ENCODE results near the gene UCMA. TPM values are rescaled to one million over a fixed set of nuclear protein-coding genes. Genes with fewer than 3 reads are reported as not detected.
"Not testable (repeated sequence)": the region's sequence is repeated elsewhere in the genome, so short reads cannot be mapped to it uniquely, and the experiment has no call there.

UCMA gene, protein sequence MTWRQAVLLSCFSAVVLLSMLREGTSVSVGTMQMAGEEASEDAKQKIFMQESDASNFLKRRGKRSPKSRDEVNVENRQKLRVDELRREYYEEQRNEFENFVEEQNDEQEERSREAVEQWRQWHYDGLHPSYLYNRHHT
- total RNA-seq: not detected

- ChIA-PET CTCF (no interaction called here), POLR2A (interaction anchor here (0.7 kb wide), 1 partner anchor 1636 kb away, joined by 4 read pairs; no protein-coding TSS in a partner anchor)
Measured at GRCh38 chr10:13234172-13234571, at the start of gene UCMA. Gene UCMA (minus strand): TSS chr10:13234374. CDS start chr10:13234258, 116 bp downstream.

DNA sequence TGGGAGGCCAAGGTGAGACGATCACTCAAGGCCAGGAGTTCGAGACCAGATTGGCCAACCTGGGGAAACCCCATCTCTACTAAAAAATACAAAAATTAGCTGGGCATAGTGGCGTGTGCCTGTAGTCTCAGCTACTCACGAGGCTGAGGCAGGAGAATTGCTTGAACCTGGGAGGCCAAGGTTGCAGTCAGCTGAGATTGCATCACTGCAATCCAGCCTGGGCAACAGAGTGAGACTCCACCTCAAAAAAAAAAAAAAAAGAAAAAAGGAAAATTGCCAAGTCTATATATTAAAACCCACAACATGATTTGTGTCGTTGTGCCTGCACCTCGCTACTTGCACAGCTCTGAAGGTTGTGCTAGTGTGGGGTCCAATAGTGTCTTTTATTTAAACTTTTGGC lies 48.2 kb upstream of the UCMA start:
- POLR2A ChIA-PET, CTCF ChIA-PET: not testable (repeated sequence)

GRCh38 chr10:13276749-13277365 lies 42.7 kb upstream of the UCMA start:
- ChIA-PET CTCF (interaction anchor here (0.6 kb wide), 1 partner anchor 1416 kb away, joined by 4 read pairs; no protein-coding TSS in a partner anchor), POLR2A (no interaction called here)

GRCh38 chr10:13276146-13276545 lies 42.0 kb upstream of the UCMA start:
- POLR2A ChIA-PET: not testable (repeated sequence)
- CTCF ChIA-PET: interaction anchor here (0.6 kb wide), 1 partner anchor 1416 kb away, joined by 4 read pairs; no protein-coding TSS in a partner anchor

DNA sequence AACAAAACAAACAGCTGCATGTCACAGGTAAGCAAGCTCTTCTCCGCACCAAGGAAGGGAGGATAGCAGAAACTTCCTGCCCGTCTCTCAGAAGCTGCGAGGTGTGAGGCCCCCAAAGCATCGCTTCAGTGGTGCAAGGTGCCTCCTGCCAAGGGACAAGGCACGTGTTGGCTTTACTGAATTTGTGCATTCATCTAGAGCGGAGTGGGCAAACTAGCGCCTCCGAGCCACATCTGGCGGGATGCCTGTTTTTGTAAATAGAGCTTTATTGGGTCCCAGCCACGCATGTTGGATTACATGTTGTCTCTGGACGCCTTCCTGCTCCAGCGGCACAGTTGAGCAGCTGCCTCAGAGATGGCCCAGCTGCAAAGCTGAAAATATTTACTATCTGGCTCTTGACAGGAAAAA lies 38.0 kb upstream of the UCMA start:
- POLR2A ChIA-PET: no interaction called here

GRCh38 chr10:13271552-13272163 lies 37.5 kb upstream of the UCMA start:
- ChIA-PET POLR2A (no interaction called here), CTCF (no interaction called here)

More for the DNA sequence above, 38.0 kb upstream of the UCMA start:
- CTCF ChIA-PET: no interaction called here

DNA sequence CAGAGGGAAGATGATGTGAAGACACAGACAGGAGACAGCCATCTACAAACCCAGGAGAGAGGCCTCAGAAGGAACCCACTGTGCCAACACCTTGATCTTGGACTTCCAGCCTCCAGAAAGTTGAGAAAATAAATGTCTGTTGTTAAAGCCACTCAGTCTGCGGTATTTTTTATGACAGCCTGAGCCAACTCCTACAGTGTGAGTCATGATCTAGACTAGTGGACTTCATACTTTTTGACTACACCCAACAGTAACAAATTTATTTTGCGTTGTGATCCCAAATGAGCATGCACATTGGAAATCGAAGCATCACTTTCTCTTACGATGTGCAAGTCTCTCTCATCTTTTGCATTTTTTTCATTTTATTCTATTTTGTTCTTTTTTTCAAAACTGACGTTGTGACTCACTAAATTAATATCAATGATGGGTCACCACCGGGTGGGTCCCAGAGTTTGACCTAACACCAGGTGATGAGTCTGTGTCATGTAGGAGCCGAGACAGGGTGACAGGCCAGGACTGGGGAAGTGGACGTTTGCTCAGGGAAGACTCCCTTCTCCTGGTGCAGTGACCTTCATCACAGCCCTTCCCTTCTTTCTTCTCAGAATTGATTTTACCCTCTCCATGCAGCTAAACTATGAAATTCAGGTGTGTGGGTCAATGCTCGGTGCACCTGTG lies 36.8 kb upstream of the UCMA start:
- CTCF ChIA-PET: no interaction called here
- POLR2A ChIA-PET: no interaction called here

- CTCF ChIA-PET: no interaction called here
Measured at GRCh38 chr10:13268841-13269240, 34.7 kb upstream of the UCMA start.

DNA sequence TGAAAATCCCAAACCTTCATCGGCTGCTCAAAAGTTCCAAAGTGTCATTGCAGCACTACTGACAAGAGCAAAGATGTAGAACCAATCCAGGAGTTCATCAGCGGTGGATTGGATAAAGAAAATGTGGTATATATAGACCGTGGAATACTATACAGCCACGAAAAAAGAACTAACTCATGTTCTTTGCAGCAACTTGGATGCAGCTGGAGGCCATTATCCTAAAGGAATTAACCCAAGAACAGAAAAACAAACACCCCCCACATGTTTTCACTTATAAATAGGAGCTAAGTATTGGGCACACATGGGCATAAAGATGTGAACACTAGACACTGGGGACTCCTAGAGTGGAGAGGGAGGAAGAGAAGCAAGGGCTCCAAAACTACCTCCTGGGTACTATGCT lies 34.1 kb upstream of the UCMA start:
- ChIA-PET POLR2A (no interaction called here), CTCF (no interaction called here)

More at GRCh38 chr10:13268841-13269240, 34.7 kb upstream of the UCMA start:
- POLR2A ChIA-PET: no interaction called here

DNA sequence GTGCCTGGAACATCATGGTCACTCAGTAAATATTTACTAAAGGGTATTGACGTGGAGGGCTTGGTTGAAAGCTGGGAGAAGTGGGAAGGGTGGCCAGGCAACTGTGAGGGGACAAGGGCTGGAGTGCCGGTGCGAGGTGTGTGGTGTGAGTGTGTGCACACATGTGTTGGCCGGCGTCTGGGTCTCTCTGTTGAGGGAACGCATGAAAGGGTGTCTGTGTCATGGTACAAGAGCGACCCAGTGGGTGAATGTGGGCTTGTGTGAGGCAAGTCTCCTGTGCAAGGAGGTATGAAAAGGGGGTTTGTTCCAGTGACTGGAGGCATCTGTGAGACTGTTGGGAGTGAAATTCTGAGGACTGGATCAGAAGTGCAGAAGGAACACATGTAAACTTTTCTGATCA lies 29.4 kb upstream of the UCMA start:
- POLR2A ChIA-PET: no interaction called here
- CTCF ChIA-PET: no interaction called here

DNA sequence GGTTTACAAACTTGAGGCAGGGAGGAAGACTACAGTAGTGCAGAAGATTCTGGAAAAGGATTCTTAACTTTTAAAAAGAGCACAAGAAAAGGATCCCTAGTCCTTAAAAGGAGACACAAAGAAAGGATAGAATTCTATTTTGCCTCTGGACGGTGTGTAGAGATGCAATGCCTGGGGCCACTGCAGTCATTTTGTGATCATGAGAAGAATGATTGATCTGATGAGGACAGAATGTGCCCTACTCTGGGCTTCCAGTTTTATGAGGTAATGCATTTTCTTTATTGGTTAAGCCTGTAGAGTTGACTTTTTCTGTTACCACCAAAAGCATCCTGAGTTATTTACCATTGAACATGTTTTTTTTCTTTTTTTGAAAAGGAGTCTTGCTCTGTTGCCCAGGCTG lies 28.3 kb upstream of the UCMA start:
- CTCF ChIA-PET: no interaction called here

DNA sequence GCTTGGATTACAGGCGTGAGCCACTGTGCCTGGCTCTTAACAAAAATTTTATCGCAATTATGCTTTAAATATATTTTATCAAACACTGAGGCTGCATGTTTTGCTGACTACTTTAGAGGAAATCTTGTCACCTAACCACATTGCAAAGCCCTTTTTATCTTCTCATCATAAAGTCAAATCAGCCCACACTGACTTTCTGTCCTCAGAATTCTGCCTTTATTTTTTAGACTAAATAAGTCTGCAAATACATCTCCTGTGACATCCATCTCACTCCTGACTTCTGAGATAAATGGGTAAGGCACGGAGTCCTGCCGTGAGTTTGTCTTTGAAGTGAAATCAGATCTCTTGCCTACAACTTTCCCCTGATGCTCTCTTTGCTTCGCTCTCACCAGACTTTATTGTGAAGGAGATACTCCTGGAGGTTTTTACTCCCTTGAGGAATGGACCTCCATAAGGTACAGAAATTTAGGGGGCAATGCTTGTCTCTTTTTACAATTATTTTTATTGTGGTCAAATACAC lies 23.5 kb upstream of the UCMA start:
- POLR2A ChIA-PET: no interaction called here
- CTCF ChIA-PET: no interaction called here

More for the DNA sequence above, 28.3 kb upstream of the UCMA start:
- POLR2A ChIA-PET: interaction anchor here (0.7 kb wide), 1 partner anchor 1270 kb away, joined by 9 read pairs; no protein-coding TSS in a partner anchor

DNA sequence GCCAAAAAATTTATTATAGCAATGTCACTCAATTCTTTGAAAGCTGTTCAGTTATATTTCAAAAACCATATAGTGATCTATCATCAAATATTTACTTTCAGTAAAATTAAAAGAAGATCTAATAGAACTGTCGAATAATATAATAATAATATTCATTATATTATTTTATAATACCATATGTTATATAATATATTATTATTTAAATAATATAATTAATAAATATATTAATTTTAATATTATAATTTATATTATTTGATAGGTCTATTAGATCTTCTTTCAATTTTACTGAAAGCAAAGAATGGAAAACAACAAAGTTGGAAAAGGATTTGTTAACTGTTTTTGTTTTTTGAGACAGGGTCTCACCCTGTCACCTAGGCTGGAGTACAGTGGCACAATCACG lies 22.5 kb upstream of the UCMA start:
- POLR2A ChIA-PET: no interaction called here
- CTCF ChIA-PET: no interaction called here

DNA sequence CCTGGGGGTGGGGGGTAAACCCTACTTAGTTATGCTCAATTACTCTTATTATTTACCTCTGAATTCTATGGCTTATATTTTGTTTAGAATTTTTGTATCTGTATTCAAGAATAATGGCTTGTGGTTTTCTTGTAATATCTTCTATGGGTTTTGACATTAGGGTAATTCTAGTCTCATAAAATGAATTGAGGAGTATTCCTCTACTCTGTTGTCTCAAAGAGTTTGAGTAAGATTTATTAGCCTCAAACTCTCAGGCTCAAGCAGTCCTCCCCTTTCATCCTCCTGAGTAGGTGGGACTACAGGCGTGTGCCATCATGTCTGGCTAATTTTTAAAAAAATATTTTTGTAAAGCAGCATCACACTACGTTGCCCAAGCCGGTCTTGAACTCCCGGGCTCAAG lies 19.6 kb upstream of the UCMA start:
- ChIA-PET CTCF (no interaction called here), POLR2A (no interaction called here)

GRCh38 chr10:13247784-13248183 lies 13.6 kb upstream of the UCMA start:
- ChIA-PET CTCF (no interaction called here), POLR2A (no interaction called here)

DNA sequence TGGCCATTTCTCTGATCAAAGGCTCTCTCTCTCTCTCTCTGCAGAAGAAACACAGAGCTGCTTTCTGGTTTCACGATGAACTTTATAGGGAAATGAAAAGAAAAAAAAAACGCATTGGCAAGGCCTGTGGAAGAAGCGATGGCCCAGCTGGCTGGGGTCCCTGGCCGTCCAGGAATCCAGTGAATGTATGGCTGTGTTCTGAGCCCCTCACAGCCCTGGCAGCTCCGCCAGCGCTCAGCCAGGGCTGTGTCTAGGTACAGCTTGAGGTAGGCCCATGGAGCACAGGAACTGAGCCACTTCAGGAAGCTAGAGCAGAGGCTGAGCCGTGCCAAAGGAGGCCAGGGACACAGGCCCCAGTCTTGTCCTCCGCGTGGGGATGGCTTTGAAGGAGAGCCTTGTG lies 13.1 kb upstream of the UCMA start:
- ChIA-PET POLR2A (interaction anchor here (0.6 kb wide), 1 partner anchor 70 kb away, joined by 4 read pairs; no protein-coding TSS in a partner anchor), CTCF (no interaction called here)

GRCh38 chr10:13242260-13242659 lies 8.1 kb upstream of the UCMA start:
- CTCF ChIA-PET, POLR2A ChIA-PET: not testable (repeated sequence)

DNA sequence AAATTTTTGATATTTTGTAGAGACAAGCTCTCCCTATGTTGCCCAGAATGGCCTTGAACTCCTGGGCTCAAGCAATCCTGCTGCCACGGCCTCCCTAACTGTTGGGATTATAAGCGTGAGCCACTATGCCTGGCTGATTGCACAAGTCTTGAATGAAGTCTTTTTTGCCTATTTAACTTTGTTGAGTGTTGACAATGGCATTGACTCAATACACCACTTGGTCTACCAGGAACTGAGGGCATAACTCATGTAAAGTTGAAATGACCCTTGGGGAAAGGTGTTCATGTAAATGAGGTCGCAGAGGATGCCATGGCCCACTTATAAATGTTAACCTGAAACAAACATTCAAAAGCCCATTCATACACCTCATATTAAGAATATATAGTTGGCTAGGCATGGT lies 7.4 kb upstream of the UCMA start:
- POLR2A ChIA-PET: no interaction called here
- CTCF ChIA-PET: no interaction called here

- ChIA-PET CTCF (interaction anchor here (0.7 kb wide), 1 partner anchor 203 kb away, joined by 5 read pairs; no protein-coding TSS in a partner anchor), POLR2A (no interaction called here)
Measured at GRCh38 chr10:13239923-13240322, 5.7 kb upstream of the UCMA start.

DNA sequence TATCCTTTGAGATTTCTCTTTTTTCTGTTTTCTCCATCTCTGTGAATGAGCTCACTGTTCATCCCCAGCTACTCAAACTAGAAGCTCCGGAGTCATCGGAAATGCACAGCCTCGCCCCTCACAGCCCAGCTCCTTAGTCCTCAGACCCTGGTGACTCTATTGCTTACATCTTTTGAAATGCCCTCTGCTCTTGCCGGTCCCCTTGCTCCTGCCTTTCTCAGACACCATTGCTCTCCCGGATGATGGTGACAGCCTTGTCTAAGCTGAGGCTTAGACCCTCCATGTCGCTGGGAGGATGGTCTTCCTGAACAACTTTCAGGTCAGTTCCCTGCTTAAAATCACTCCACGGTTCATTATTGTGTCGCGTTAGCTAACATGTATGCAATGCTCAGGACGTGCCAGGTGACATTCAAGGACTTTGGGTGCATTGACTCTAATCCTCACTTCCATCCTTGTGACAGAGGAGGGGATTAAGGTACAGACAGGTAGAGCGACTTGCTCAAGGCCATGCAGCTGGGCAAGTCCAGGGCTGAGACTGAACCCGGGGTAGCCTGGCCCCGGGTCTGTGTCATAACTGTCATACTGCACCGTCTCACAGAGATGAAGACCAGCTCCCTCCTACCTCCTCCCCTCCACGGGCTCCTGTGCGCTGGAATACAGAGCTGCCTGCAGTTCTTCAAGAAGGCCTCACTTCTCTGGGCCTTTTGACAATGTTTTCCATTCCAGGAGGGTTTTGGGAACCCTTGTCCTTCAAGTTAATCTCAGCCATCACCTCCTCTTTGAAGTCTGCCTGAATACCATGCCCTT lies 4.3 kb upstream of the UCMA start:
- POLR2A ChIA-PET: no interaction called here
- CTCF ChIA-PET: no interaction called here
